Hepatocyte (in vitro differentiated cells): ENCODE data around the gene CWC25. TPM values are rescaled to one million over a fixed set of nuclear protein-coding genes. Genes with fewer than 3 reads are reported as not detected.
A peak's percentile ranks its signal among the peaks of the same experiment; 100 is the strongest.

Experiments used
- DNase-seq: peaks from one replicate; pipeline ENCODE4 v3.0.0-alpha.2; 2016; ENCODE audit warnings: low spot score
- H2AFZ ChIP-seq: fragments of 200-600 bp; sonication (generic); 2 replicates; pipeline ENCODE4 v1.6.0; 2016; ENCODE audit warnings: antibody characterized with exemption, mild to moderate bottlenecking
- H3K27ac ChIP-seq: fragments of 200-600 bp; sonication (generic); 2 replicates; pipeline ENCODE4 v1.5.1; 2016; ENCODE audit warnings: mild to moderate bottlenecking
- H3K27me3 ChIP-seq: fragments of 200-600 bp; sonication (generic); 2 replicates; pipeline ENCODE4 v1.6.1; 2016
- H3K36me3 ChIP-seq: fragments of 200-600 bp; sonication (generic); replicated peaks from 2 replicates; pipeline ENCODE4 v1.5.1; 2016; ENCODE audit warnings: low read depth; ENCODE audit not compliant: insufficient read depth
- H3K4me1 ChIP-seq: fragments of 200-600 bp; sonication (generic); 2 replicates; pipeline ENCODE4 v1.5.1; 2016; ENCODE audit warnings: mild to moderate bottlenecking, moderate library complexity; ENCODE audit not compliant: insufficient read depth
- H3K4me2 ChIP-seq: fragments of 200-600 bp; sonication (generic); 2 replicates; pipeline ENCODE4 v1.6.0; 2016
- H3K4me3 ChIP-seq: fragments of 200-600 bp; sonication (generic); 2 replicates; pipeline ENCODE4 v1.5.1; 2016; ENCODE audit warnings: mild to moderate bottlenecking
- H3K79me2 ChIP-seq: fragments of 200-600 bp; sonication (generic); 2 replicates; pipeline ENCODE4 v1.6.0; 2017; ENCODE audit warnings: mild to moderate bottlenecking
- H3K9me2 ChIP-seq: fragments of 200-600 bp; sonication (generic); replicated peaks from 2 replicates; pipeline ENCODE4 v1.6.0; 2017; ENCODE audit warnings: mild to moderate bottlenecking; ENCODE audit not compliant: insufficient read depth
- H3K9me3 ChIP-seq: fragments of 200-600 bp; sonication (generic); 2 replicates; pipeline ENCODE4 v1.5.1; 2016; ENCODE audit warnings: low read depth, mild to moderate bottlenecking
- H4K20me1 ChIP-seq: fragments of 200-600 bp; sonication (generic); 2 replicates; pipeline ENCODE4 v1.6.0; 2016; ENCODE audit warnings: mild to moderate bottlenecking; ENCODE audit not compliant: insufficient read depth, poor library complexity, severe bottlenecking
- EZH2 ChIP-seq: fragments of 200-600 bp; sonication (generic); IDR thresholded peaks from 2 replicates; pipeline ENCODE4 v1.6.1; 2016; ENCODE audit warnings: antibody characterized with exemption, mild to moderate bottlenecking, borderline replicate concordance
- EZH2phosphoT487 ChIP-seq: fragments of 200-600 bp; sonication (generic); IDR thresholded peaks from one replicate; pipeline ENCODE4 v1.6.1; 2018; ENCODE audit warnings: antibody characterized with exemption, mild to moderate bottlenecking, low read depth, moderate library complexity; ENCODE audit not compliant: unreplicated experiment, severe bottlenecking
- WGBS: methylation state at CpG from one replicate; pipeline ENCODE4 v1.1.6; 2016; ENCODE audit warnings: low lambda C conversion rate; ENCODE audit errors: missing lambda C conversion rate; 5-methylcytosine and 5-hydroxymethylcytosine counted together
- polyA plus RNA-seq: library from polyadenylated mRNA; unstranded; fragments of >200 nt; fragmentation: Nextera tagmentation; extraction: Ambion mirVana; gene quantifications from 2 replicates; pipeline ENCODE4 v1.2.1, GENCODE V29; 2016
- total RNA-seq: library from RNA; depleted of rRNA; stranded (reverse); fragments of >200 nt; gene quantifications from 2 replicates; pipeline ENCODE4 v1.2.3, GENCODE V29; 2014
- TF ChIP-seq, protein P1 (sequence below): fragments of 200-600 bp; sonication (generic); IDR thresholded peaks from 2 replicates; pipeline ENCODE4 v1.5.1; 2016; ENCODE audit warnings: antibody characterized with exemption, mild to moderate bottlenecking; ENCODE audit not compliant: poor library complexity

Gene CWC25
- total RNA-seq: 10.0 and 11.0 TPM in 2 replicates
- 16.5 and 18.5 TPM in 2 replicates for polyA plus RNA-seq

DNA sequence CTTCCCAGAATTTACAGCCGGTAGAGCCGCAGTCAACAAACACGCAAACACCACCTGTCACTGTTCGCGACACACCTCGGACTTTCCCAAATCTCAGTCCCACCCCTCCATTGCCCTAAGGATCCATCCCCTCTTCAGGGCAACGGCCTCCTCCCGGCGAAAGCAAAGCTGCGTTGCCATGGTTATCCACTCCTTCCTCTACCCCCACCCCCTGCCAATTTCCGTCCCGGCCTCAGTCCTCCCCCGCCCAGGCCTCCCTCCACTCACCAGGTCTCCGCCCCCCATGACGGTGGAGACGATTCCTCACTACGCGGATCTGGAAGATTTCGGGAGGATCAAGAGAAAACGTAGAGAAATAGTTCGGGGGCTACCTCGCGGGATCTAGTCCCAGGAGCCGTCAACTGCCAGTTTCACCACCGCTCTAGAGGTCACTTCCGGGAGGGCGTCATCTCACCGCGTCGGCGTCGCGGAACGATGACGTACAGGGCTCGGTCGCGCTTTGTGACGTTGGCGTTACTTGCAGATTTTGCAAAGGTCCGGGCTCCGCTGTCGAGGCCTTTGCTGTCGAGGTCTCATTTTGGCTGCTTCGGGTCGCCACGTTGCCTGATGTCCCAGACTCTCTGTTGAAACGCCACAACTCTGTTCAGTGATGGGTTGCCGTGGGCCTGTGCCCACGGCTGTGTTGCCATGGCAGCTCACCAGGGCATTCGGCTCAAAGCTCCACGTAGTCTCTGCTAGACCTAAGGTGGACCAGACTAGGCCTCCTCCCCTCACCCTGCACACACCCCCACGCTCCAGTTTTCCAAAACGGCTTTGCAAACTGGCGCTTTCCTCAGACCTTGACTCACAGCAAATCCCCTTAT, at the start of gene CWC25:
Gene CWC25, minus strand, starts transcription at position 423 of the 863 bp plus-strand sequence. Its CDS starts 138 bp downstream, at position 285.
- TF ChIP-seq, protein P1, sequence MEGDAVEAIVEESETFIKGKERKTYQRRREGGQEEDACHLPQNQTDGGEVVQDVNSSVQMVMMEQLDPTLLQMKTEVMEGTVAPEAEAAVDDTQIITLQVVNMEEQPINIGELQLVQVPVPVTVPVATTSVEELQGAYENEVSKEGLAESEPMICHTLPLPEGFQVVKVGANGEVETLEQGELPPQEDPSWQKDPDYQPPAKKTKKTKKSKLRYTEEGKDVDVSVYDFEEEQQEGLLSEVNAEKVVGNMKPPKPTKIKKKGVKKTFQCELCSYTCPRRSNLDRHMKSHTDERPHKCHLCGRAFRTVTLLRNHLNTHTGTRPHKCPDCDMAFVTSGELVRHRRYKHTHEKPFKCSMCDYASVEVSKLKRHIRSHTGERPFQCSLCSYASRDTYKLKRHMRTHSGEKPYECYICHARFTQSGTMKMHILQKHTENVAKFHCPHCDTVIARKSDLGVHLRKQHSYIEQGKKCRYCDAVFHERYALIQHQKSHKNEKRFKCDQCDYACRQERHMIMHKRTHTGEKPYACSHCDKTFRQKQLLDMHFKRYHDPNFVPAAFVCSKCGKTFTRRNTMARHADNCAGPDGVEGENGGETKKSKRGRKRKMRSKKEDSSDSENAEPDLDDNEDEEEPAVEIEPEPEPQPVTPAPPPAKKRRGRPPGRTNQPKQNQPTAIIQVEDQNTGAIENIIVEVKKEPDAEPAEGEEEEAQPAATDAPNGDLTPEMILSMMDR: no peak
- TF ChIP-seq EZH2phosphoT487: no peak
- TF ChIP-seq EZH2: no peak
- Histone ChIP-seq H4K20me1 (no peaks in the 10 kb centered on the region), H3K4me3 (peak within 1 kb of the TSS; percentile 86), H3K79me2 (peaks cover 45% of the 10 kb centered on the region), H3K36me3 (no peaks in the 10 kb centered on the region), H3K9me3 (no peaks in the 10 kb centered on the region), H3K4me2 (peak within 1 kb of the TSS; percentile 94), H3K9me2 (no peaks in the 10 kb centered on the region), H3K27me3 (no peaks in the 10 kb centered on the region), H3K27ac (peak within 1 kb of the TSS; percentile 99), H3K4me1 (peaks cover 13% of the 10 kb centered on the region), H2AFZ (peak within 1 kb of the TSS; percentile 79)
- DNase-seq: peak; percentile 94
- 3% methylated on average over 49 of the region's 55 CpGs for WGBS

DNA sequence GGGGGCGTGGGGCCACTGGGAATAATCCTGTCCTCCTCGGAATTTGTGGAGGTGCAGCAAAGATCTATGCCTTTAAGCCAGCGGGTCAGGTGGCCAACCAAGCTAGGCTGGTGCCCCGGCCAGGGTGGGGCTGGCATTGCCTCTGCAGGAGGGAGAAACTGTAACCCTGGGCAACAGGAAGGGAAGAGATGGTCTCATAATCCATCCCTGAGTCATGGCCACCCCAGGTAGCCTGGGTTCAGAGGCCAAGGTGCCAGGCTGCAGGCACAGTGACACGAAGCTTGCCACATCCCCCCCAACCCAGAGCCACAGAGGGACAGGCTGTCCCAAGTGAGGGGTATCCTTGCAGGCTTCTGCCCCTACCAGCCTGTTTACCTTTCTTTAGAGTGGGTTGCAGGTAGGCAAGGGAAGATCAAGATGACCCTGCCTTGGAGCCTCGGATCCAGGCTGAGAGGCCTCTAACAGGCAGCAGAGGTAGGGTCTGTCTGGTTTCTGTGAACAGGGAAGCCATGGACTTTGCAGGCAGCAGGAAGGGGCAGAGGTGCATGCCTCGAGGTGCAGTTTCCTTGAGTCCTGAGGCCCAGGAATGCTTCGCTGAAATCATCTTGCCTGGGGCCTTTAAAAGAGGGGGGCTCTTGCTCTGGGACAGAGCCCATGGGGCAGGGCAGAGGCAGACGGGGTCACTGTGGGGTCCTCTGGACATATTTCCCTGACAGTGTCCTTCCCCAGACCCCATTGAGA, 48.7 kb upstream of the CWC25 start:
- H3K9me2 ChIP-seq: no peaks in the 10 kb centered on the region
- peak overlapping the region; percentile 89 for H3K4me2 ChIP-seq
- no peaks in the 10 kb centered on the region for H3K27me3 ChIP-seq
- no peak overlapping the region for H2AFZ ChIP-seq
- H3K4me1 ChIP-seq: peaks cover 57% of the 10 kb centered on the region
- no peaks in the 10 kb centered on the region for H3K9me3 ChIP-seq
- peaks cover 89% of the 10 kb centered on the region for H3K79me2 ChIP-seq
- H4K20me1 ChIP-seq: peaks cover 69% of the 10 kb centered on the region
- DNase-seq: no peak
- TF ChIP-seq, protein P1: no peak
- TF ChIP-seq EZH2phosphoT487: no peak
- no peak for TF ChIP-seq EZH2
- WGBS: 69% methylated on average over 9 of the region's 9 CpGs
- H3K27ac ChIP-seq: peak overlapping the region; percentile 84
- no peaks in the 10 kb centered on the region for H3K36me3 ChIP-seq
- H3K4me3 ChIP-seq: no peak overlapping the region

DNA sequence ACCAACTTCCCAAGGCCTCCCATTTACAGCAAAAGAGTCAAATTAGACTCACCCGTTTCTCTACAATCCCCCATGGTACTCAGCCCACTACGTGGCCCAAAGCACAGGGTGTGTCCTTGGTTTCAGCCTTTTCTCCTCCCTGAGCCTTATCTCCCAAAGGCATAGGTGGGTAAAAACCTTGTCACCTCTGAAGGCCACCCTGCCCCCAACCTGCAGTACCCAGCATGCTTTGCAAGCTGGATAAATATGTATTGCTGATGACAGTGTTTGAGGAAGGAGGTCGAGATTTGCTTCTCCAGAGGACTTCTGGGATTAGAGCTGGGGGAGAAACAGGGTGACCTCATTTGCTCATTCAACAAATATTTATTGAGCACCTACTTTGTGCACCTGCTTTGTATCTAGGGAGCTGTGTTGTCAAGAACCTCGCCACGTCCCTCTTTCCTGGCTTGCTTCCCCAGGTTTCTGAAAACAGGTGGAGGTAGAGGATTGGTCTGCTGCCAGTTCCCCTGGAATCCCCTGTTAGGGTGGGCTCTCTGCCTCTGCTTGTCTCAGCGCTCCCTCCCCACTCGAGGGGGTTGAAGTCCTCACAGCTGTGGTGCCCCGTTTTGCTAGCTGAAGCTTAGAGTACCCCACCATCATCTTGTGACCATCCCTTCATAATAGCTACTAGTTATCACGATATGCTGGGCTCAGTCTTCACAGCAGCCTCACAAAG, 47.7 kb upstream of the CWC25 start:
- Histone ChIP-seq H2AFZ (no peak overlapping the region), H3K79me2 (peaks cover 79% of the 10 kb centered on the region), H3K9me2 (no peaks in the 10 kb centered on the region), H3K4me2 (peak overlapping the region; percentile 89), H3K27me3 (no peaks in the 10 kb centered on the region), H3K27ac (peak overlapping the region; percentile 99), H3K9me3 (no peaks in the 10 kb centered on the region), H3K4me1 (peaks cover 48% of the 10 kb centered on the region), H4K20me1 (peaks cover 61% of the 10 kb centered on the region), H3K36me3 (no peaks in the 10 kb centered on the region), H3K4me3 (no peak overlapping the region)
- 60% methylated on average over 9 of the region's 9 CpGs for WGBS
- DNase-seq: peak; percentile 79
- TF ChIP-seq, protein P1: no peak
